HK-2 (cell line): ENCODE results near the gene TBX10.
"Not testable (repeated sequence)": the region's sequence is repeated elsewhere in the genome, so short reads cannot be mapped to it uniquely, and the experiment has no call there.

Source experiments
- DNase-seq: peaks from one replicate; pipeline ENCODE4 v3.0.0-alpha.2; 2018; ENCODE audit not compliant: unreplicated experiment

Gene TBX10

DNA sequence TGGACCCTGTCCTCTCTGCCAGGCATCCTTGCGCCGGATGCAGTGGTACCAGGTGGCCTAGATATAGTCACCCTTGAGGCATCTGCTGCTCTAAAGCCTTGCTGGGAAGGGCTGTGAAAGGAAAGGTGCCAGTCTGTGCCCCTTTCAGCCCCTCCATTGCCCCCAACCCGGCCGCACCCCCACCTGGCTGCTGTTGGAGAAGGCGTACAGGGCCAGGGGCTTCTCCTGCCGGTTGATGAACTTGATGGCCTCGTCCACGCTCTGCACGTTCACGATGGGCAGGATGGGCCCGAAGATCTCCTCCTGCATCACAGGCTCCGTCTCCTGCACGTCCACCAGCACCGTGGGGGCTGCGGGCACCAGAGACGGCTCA is 24.6 kb upstream of the TBX10 start:
- no peak for DNase-seq

DNA sequence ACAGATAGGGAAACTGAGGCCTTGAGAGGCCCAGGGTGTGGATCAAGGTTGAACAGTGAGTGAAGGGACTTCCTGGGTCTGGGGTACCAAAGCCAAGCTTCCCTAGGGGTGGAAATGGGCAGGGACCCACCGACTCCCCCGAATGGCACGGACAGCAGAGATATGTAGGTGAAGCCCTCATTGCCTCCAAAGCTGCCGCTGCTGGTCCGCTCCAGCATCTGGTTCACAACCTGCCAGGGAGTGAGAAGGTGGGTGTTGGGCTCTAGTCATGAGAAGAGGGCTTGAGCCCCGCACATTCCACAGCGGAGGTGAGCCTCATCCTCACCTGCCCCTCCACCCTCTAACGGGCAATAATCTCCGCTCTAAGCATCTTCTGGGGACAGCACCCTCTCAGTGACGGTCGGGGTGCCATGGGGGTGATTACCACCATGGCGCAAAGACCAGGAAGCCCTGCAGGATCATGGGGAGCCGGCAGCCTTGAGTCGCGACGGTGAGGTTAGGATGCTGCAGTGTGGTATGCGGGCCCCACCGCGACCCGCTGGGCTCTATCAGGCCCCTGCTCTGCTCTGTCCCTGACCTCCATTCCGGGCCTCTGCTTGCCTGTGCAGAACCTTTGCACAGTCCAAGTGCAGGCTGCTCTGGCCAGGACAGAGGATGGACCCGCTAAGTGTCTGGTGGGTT is 24.1 kb upstream of the TBX10 start:
- DNase-seq, result no peak

DNA sequence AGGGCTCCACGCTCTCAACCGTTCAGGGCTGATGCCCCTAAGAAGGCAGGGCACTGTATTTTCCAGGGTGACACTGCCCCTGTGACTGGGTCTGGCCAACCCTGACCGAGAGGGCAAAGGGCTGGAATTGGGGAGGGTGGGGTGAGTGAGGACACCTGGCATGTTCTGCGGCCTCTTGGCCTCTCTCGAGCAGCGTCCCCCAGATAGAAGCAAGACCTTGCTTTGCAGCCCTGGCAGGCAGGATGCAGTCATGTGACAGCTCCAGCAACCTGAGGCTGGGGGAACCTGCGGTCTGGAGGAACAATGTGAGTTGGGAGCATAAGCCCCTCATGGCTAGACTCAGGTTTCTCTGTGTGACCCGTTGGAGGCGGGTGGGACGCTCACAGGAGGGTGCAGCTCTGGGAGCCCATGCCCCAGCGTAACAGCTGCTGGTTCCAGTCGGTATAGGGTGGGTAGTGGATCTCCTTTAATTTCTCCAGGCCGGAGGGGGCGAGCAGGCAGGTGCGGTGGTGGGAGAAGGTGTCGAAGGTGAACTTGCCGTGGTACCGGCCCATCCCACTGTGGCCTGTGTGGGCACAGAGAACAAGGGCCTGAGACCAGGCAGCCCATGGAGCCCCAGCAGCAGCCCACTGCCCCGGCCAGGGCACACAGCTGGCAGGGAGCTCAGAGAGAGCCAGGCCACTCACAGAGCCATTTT is 23.4 kb upstream of the TBX10 start:
- no peak for DNase-seq

DNA sequence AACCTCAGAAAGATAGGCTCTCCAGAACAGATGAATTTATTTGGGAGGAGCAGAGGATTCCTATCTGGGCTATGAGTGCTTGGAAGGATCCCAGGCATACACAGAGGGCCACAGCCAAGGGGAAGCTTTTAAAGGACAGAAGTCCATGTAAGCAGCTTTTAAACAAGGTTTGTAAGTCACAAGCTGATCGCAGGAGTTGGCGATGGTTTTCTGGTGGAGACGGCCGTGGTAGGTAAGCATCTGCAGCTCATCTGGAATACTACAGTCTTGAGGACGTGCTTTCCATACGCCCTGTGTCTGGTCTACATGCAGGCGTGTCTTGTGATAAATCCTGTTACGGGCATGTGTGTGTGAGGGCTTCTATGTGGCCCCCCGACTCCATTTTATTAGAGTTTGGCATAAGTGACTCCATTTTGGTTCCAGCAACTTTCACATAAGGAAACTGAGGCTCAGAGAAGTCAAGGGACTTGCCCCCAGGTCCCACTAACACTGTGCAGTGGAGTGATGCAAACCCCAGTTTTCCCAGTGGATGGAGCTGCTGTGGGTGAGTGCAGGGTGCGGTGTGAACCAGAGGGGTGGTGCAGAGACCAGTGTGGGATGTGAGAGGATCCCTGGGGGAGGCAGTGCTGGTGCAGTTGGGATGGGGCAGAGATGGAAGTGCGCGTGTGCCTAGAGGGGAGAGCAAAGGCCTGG is 22.7 kb upstream of the TBX10 start:
- DNase-seq, result no peak

DNA sequence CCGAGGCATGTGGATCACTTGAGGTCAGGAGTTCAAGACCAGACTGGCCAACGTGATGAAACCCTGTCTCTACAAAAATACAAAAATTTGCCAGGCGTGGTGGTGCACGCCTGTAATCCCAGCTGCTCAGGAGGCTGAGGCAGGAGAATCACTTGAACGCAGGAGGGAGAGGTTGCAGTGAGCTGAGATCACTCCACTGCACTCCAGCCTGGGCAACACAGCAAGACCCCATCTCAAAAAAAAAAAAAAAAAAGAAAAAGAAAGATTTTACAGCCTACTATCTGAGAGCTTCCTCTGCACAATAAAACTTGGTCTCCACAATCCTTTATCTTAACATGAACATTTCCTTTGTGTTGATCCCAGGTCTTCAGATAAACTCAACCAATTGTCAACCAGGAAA is 21.2 kb upstream of the TBX10 start:
- DNase-seq, result not testable (repeated sequence)

DNA sequence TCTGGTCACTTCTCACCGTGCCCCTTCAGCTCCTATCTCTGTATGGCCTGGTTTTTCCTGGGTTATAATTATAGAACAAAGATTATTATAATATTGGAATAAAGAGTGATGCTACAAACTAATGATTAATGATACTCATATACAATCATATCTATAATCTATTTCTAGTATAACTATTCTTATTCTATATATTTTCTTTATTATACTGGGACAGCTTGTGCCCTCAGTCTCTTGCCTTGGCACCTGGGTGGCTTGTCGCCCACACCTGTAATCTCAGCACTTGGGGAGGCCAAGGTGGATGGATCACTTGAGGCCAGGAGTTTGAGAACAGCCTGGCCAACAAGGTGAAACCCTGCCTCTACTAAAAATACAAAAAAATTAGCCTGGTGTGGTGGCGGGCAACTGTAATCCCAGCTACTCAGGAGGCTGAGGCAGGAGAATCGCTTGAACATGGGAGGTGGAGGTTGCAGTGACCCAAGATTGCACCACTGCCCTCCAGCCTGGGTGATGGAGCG is 20.1 kb upstream of the TBX10 start:
- DNase-seq, result not testable (repeated sequence)

DNA sequence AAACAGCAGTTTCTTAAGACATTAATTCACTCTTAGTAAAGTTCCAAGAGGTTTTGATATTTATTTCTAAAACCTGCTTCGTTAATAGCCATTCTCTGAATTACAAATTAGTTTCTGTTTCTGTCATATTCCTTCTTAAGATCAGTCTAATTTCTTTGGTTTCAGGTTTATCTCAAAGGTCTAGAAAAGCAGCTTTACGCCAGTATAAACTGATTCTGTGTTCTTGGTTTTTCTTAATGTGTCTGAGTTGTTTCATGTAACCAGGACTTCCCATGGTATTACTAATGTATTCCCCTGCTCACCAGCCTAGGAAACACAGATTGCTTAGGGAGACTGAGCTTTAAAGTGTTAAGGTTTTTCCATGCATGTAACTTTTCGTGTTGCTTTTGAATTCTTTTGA is 17.7 kb upstream of the TBX10 start:
- no peak for DNase-seq

DNA sequence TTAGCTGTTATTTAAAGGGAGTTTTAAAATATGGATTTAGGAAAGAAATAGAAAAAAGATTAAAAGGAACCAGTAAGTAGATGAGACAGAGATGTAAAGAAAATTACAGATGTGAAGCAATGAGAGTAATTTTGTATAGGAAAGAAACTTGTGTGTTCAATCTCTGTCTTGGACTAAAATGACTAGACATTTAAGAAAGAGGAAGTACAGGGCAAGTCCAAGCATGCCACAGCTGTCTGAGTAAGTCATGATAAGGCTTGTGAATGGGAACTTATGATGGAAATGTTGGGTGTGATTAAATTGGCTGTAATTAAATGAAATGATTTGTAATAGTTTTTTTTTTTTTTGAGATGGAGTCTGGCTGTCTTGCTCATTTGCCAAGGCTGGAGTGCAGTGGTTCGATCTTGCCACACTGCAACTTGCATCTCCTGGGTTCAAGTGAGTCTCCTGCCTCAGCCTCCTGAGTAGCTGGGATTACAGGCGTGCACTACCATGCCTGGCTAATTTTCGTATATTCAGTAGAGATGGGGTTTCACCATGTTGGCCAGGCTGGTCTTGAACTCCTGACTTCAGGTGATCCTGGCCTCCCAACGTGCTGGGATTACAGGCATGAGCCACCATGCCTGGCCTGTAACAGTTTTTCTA is 16.8 kb upstream of the TBX10 start:
- no peak for DNase-seq

DNA sequence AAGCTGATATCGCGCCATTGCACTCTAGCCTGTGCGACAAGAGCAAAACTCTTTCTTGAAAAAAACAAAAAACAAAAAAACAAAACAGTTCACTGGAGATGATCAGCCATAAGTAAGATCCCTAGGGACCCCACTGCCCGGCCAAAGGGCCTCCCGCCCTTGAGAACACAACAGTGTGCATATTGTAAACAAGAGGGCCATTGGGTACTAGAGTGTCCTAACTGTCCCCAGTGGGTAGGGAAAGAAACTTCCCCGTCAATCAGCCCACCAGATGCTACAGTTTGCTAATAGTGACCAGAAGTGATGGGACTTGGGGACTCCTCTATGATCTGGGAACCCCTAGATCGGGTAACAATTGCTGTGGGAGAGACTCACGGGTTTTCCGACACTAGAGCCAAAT is 14.7 kb upstream of the TBX10 start:
- DNase-seq, result no peak

DNA sequence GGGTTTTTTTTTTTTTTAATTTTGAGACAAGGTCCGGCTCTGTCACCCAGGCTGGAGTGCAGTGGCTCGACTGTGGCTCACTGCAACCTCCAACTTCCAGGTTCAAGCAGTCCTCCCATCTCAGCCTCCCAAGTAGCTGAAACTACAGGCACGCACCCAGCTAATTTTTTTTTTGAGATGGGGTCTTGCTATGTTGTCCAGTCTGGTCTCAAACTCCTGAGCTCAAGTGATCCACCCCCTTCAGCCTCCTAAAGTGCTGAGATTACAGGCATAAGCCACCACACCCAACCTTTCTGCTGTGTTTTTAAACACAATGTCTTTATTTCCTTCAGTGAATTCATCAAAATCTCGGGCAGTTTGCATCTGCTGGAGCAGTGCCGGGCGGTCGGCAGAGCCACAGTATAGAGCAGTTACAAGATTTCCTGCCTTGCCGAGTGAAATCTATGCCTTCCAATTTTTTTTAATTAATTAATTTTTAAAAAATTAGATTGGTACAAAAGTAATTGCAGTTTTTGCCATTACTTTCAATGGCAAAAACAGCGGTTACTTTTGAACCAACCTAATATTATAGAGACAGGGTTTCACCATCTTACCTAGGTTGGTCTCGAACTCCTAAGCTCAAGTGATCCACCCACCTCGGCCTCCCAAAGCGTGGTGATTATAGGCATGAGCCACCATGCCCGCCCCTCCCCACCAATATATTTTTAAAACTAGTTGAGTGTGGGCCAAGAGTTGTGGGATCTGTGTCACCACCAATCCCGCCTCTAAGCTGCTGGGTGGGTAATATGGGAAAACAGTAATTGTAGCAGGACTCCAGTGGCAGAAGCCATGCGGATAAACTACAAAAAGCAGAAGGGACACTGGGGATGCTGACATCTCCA is 13.6 kb upstream of the TBX10 start:
- DNase-seq, result no peak

DNA sequence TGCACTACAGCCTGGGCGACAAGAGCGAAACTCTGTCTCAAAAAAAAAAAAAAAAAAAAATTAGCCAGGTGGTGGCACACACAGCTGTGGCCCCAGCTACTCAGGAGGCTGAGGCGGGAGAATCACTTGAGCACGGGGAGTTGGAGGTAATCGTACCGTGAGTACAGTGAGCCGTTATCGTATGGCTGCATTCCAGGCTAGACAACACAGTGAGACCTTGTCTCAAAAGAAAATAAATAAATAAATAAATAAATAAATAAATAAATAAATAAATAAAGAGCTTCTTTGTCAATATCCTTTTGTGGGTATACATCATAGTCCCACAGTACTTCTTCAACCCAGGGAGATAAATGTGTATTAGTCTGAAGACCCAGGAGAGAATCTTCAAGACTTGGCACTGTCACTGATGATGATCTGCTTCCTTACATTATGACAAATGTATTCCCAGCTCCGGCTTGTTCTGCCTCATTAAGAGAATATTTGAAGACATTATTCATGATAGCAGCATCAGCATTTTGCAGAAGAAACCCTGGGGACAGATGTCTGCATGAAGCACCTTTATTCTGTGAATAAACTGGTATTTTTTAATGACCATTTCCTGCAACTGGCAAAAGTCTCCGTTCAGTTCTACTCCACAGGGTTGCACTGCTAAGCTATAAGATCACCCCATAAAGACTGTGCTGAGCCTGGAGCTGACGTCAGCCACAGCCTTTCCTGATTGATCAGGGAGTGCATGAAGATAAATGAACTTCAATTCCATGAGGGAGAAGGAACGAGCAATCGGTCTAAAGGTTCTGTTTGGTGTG is 12.6 kb upstream of the TBX10 start:
- no peak for DNase-seq

DNA sequence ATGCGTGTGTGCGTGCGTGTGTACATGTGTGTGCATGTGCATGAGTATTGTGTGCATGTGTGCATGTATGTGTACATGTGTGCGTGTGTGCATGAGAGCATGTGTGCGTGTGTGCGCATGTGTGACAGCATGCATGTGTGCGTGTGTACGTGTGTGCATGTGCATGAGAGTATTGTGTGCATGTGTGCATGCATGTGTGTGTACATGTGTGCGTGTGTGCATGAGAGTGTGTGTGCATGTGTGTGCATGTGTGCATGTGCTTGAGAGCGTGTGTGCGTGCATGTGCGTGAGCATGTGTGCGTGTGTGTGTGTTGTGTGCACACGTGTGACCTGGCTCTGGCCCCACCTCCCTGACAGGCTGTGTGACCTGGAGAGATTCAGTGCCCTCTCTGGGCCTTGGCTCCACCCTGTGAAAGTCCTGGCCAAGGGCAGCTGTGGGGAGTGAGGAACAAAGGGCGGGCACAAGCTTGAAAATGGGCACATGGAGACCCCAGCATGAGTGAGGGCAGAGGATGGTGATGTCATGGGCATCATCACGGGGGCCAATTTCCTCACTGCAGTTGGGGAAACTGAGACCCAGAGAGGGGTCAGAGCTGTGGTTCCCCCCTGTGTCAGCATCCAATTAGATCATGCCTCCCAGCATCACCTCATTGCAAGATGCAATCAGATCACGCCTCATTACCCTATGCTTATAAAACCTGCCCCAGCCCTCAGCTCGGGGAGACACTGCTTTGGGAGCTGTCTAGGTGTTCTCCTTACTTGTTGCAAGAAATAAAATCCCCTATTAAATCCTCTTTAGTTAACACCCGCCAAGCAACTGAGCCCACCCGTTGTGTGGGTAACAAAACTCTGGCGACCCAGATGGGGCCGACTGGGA is 10.3 kb upstream of the TBX10 start:
- DNase-seq, result no peak

DNA sequence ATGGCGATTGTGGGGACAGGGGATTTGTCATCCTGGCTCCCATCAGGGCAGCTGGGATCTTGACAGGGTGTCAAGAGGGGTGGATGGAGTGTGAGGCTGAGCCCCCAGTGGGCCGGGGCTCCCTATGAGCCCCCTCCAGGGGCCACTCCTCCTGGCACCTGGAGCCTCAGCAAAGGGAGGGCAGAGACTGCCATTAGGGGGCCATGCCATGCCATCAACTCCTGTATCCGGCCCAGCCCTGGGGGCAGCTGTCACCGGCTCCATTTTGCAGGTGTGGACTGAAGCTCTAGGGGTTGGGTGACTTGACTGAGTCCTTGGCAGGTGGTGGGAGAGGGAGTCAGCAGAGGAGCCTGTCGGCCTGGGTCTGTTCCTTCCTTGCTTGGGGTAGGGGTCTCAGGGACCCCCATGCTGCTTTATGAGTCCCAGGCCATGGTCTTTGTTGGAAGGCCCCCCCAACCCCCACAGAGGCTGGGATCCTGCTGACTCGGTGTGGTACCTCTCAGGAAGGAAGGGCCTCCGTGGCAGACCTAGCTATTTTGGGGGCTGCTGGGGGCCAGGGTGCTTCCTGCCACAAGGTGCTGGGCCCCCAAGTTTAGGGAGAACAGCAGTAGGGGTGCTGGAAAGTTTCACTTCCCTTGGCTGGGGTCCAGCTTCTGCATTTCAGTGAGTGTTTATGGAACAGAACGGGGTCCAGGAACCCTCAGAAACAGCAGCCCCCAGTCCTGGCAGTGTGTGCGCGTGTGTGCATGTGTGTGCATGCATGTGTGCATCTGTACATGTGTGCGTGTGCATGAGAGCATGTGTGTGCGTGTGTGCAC is 9.4 kb upstream of the TBX10 start:
- no peak for DNase-seq

DNA sequence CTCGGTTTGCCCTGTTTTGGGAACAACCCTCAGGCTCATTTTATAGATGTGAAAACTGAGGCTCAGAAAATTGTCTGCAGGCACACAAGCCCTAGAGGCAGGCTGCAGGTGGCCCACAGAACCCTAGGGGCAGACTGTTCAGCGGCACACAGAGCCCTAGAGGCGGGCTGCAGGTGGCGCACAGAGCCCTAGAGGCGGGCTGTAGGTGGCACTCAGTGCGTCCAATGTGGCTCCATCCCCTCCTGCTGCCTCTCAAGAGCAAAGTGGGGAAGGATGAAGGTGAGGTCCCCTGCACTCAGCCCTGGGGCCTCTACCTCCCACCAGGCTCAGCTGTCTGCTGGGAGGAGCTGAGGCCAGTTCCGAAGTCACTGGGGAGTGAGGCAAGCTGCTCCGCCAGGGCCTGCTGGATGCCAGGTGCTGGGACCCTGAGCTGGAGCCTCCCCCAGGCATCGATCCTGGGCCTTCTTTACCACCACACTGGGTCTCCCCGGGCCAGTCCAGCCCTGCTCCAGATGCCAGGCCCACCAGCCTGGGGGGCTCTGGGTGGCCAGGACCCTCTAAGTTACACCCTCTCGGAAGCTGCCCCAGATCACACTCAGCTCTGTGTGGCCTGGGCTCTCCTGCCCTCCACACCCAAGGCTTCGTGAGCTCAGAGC is 8.7 kb upstream of the TBX10 start:
- no peak for DNase-seq

DNA sequence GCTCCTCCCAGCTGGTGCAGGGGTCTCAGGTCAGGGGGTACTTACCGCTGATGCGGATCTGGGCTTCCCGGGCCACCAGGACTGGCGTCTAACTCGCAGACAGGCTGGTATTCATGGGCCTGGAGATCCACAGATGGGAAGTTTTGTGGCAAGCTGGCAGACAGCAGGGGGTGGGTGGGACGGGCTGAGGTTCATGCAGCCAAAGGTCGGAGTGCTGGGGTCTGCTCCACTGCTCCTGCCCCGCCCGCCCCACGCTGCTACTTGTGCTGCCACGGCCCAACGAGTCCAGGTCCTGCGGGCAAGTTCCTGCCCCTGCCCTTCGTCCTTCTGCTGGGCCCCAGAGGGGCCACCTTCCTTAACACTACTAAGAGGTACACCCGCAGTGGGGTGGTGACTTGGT is 7.9 kb upstream of the TBX10 start:
- DNase-seq, result no peak

DNA sequence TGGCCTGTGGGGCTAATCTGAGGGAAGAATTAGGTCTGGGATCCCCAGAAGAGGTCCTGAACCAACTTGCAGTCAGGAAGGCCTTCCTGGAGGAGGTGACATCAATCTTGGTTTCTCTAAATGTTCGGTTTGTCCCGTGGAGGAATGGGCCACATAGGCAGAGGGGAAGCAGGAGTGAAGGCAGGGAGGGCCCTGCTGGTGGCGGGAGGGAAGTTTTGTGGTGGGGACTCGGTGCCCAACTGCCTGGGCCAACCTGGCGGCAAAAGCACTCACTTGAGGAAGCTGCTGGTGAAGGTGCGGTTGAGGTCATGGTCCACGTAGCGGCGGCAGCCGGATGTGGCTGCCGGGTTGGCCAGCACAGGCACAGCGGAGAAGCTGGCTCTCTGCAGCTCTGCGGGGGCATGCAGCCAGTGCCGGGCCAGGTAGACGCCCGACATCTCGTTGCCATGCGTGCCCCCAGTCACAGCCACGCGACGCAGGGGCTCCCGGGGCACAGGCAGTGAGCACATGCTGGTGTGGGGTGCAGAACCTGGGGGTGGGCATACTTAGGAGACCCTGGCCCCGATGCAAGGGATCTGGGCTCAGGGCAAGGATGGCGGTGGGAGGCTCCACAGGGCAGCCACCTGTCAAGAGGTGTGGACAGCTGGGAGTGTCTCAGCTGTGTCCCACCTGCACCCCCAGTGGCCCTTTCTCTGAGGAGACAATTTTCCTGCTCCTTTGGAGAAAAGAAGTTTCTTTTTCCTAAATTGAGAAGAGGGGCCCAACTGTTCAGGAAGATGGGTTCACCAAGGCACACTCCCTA is 7.2 kb upstream of the TBX10 start:
- DNase-seq, result peak; percentile 64
